HepG2 (cell line): ENCODE measurements around the gene ZKSCAN1. TPM values are rescaled to one million over a fixed set of nuclear protein-coding genes. Genes with fewer than 3 reads are reported as not detected.

Experiments
- ARID4A ChIP-seq: sonication (generic); formaldehyde crosslinking; IDR thresholded peaks from 2 replicates; pipeline ENCODE4 v1.5.0; 2020; ENCODE audit warnings: mild to moderate bottlenecking, missing genetic modification reagents, borderline replicate concordance
- EEA1 ChIP-seq: sonication (generic); formaldehyde crosslinking; IDR thresholded peaks from 2 replicates; pipeline ENCODE4 v1.5.1; 2020; ENCODE audit warnings: mild to moderate bottlenecking, missing genetic modification reagents, borderline replicate concordance
- GABPB1 ChIP-seq: IDR thresholded peaks from 2 replicates; pipeline ENCODE4 v1.6.1; 2016; ENCODE audit warnings: mild to moderate bottlenecking, missing genetic modification reagents, moderate library complexity, missing compliant biosample characterization
- HHEX ChIP-seq: IDR thresholded peaks from 2 replicates; pipeline ENCODE4 v1.6.1; 2016; ENCODE audit warnings: control low read depth
- KDM6A ChIP-seq: IDR thresholded peaks from 2 replicates; pipeline ENCODE4 v1.6.1; 2016; ENCODE audit warnings: low read depth
- MED1 ChIP-seq: sonication (generic); formaldehyde crosslinking; IDR thresholded peaks from 2 replicates; pipeline ENCODE4 v1.4.0; 2020; ENCODE audit warnings: missing genetic modification reagents
- SNRNP70 ChIP-seq: fragments of 200-400 bp; formaldehyde crosslinking; IDR thresholded peaks from 2 replicates; pipeline ENCODE4 v1.6.1; 2017; ENCODE audit warnings: mild to moderate bottlenecking, low read depth, low read length, moderate library complexity
- SRSF9 ChIP-seq: fragments of 200-400 bp; formaldehyde crosslinking; IDR thresholded peaks from 2 replicates; pipeline ENCODE4 v1.6.1; 2018; ENCODE audit warnings: borderline replicate concordance, mild to moderate bottlenecking, low read depth, low read length; ENCODE audit not compliant: insufficient read depth, poor library complexity, severe bottlenecking
- TAF15 ChIP-seq: fragments of 200-400 bp; formaldehyde crosslinking; IDR thresholded peaks from one replicate; pipeline ENCODE4 v1.6.1; 2018; ENCODE audit warnings: mild to moderate bottlenecking, low read depth, low read length; ENCODE audit not compliant: poor library complexity, severe bottlenecking
- TBP ChIP-seq: sonication (generic); formaldehyde crosslinking; IDR thresholded peaks from 2 replicates; pipeline ENCODE4 v1.5.0; 2020; ENCODE audit warnings: missing genetic modification reagents
- YY1 ChIP-seq: IDR thresholded peaks from 2 replicates; pipeline ENCODE4 v1.6.1; 2011; ENCODE audit warnings: low read length, low read depth, moderate library complexity, mild to moderate bottlenecking; ENCODE audit not compliant: insufficient read depth, insufficient replicate concordance
- ZNF207 ChIP-seq: fragments of 450-650 bp; IDR thresholded peaks from 2 replicates; pipeline ENCODE4 v1.6.1; 2016; ENCODE audit warnings: antibody characterized with exemption, borderline replicate concordance
- ZNF275 ChIP-seq: sonication (generic); formaldehyde crosslinking; IDR thresholded peaks from 2 replicates; pipeline ENCODE4 v1.8.0; 2022; ENCODE audit warnings: missing genetic modification reagents, mild to moderate bottlenecking, inconsistent platforms, borderline replicate concordance
- ZNF34 ChIP-seq: sonication (generic); formaldehyde crosslinking; IDR thresholded peaks from 2 replicates; pipeline ENCODE4 v1.4.0; 2020; ENCODE audit warnings: mild to moderate bottlenecking, missing genetic modification reagents, borderline replicate concordance
- ZNF432 ChIP-seq: sonication (generic); formaldehyde crosslinking; IDR thresholded peaks from 2 replicates; pipeline ENCODE4 v1.5.0; 2020; ENCODE audit warnings: missing genetic modification reagents, mild to moderate bottlenecking, borderline replicate concordance
- ZNF609 ChIP-seq: sonication (generic); formaldehyde crosslinking; IDR thresholded peaks from 2 replicates; pipeline ENCODE4 v1.4.0; 2020; ENCODE audit warnings: mild to moderate bottlenecking, missing genetic modification reagents, borderline replicate concordance
- ZNF691 ChIP-seq: sonication (generic); formaldehyde crosslinking; IDR thresholded peaks from 2 replicates; pipeline ENCODE4 v1.4.0; 2020; ENCODE audit warnings: missing genetic modification reagents, low read depth, mild to moderate bottlenecking, borderline replicate concordance
- ZNF720 ChIP-seq: sonication (generic); formaldehyde crosslinking; IDR thresholded peaks from 2 replicates; pipeline ENCODE4 v1.4.0; 2020; ENCODE audit warnings: missing genetic modification reagents
- polyA plus RNA-seq, 8 experiments: library from polyadenylated mRNA; depleted of rRNA in 3 of 8; stranded (reverse) in 7 of 8; unstranded in 1 of 8; fragments of >200 nt; fragmentation: Illumina TruSeq in 4 of 8; extraction: Trizol in 4 of 8; gene quantifications; 2 replicates each; pipeline versions ENCODE4 v1.2.1 to v1.2.3, GENCODE V29; 2011 to 2016; ENCODE audit warnings: low read depth in 4 of 8, missing spikeins in 1 of 8, mixed read lengths in 1 of 8; ENCODE audit not compliant: insufficient read depth in 1 of 8
- total RNA-seq, 5 experiments: library from RNA; depleted of rRNA; stranded (reverse); fragments of >200 nt; fragmentation: Illumina TruSeq; extraction: Trizol; gene quantifications; 2 replicates each; pipeline ENCODE4 v1.2.3, GENCODE V29; 2016; ENCODE audit warnings: low read depth in 1 of 5

Gene ZKSCAN1
- total and polyA plus RNA-seq, 2 of the 13 experiments (the other 11 are each of a cell fraction or from before 2014, with no cell fraction given), result 46.4 to 60.6 TPM

GRCh38 chr7:100081535-100082102 lies 66.2 kb downstream of the ZKSCAN1 start, which contains the start of gene ZNF3 (continued):
- TF ChIP-seq ZNF720 (CRISPR knock-in tag) (no peak), KDM6A (CRISPR knock-in tag) (no peak), YY1 (peak; percentile 59), TAF15 (peak; percentile 96), MED1 (peak; percentile 92), ZNF275 (CRISPR knock-in tag) (peak; percentile 89), ZNF207 (no peak), ZNF34 (CRISPR knock-in tag) (no peak), TBP (no peak), HHEX (CRISPR knock-in tag) (0 out of 2 replicates have a peak, but pooled peaks have one; percentile 6), GABPB1 (CRISPR knock-in tag) (peak; percentile 99), ARID4A (CRISPR knock-in tag) (peak; percentile 94), EEA1 (CRISPR knock-in tag) (no peak), ZNF432 (no peak), ZNF691 (peak; percentile 81; the same call in 1 of the 2 replicates), SRSF9 (no peak), ZNF609 (CRISPR knock-in tag) (peak; percentile 87), SNRNP70 (no peak)
